ENCODE data around the gene TRAK2.
"Not testable (repeated sequence)": the region's sequence is repeated elsewhere in the genome, so short reads cannot be mapped to it uniquely, and the experiment has no call there.

TRAK2 gene

DNA sequence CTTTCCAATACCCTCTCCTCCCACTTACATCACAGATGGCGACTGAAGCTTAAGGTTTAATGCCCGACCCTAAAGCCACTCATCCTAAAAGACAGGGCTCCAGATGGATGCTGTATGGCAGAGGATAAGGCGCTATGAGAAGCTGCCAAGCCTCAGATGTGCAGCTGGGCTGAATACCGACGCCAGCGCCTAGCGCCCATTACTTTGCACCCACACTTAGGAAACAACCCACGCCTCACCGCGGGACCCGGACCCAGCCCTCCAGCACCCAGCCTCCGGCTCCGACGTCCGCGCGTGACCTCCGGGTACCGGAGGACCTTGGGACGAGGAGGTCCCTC lies 335 bp downstream of the TRAK2 start:
- no peak for DNase-seq

GRCh38 chr2:201448701-201449100 lies 2.6 kb downstream of the TRAK2 start:
- DNase-seq: no peak

DNA sequence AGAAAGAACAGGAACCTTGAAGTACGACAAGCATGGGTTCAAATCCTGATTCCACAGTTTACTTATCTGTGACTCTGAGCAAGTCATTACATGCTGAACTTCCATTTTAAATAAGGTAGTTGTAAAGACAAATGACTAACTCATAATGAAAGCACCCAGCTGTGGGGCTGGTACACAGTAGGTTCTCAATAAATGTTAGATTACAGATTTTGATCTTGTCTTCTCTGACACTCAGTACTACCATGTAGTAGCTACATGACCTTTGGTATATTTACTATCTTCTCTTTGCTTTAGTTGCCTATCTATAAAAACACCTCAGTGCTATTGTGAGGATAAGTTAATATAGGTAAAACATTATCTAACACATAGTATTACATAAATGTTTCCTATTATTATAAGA lies 3.2 kb downstream of the TRAK2 start:
- no peak for DNase-seq

- no peak for DNase-seq
Measured at GRCh38 chr2:201447086-201447485, 4.2 kb downstream of the TRAK2 start.

DNA sequence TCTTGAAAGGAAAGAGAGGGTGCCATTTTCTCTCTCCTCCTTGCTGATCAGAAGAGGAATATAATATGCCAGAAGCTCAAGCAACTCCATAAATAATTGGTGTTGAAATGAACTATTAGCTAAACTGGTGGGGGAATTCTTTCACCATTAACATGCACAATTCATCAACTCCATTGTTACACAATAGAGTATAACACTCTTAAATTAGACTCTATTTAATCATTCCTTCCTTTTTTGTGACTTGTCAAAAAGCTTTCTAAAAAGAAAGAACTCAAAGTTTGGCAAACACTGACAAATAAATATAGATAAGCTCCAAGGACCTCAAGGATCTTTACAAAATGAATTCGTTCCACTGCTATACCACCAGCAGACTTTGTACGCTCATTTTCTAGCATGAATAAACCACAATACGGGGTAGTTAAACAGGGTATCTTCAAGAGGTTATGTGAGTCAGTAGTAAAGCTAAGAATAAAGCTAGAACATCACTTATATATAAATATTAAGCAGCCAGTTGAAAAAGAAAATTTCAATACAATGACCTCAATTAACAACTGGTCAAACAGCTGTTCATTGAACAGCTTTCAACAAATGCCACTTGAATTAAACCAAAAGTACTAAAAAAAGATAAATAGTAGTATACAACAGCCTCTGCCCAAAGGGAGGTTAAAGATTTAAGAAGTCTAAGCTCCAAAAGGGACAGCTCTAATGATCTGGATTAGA lies 6.4 kb downstream of the TRAK2 start:
- no peak for DNase-seq

- no peak for DNase-seq
Measured at GRCh38 chr2:201441409-201441808, 9.8 kb downstream of the TRAK2 start.

DNA sequence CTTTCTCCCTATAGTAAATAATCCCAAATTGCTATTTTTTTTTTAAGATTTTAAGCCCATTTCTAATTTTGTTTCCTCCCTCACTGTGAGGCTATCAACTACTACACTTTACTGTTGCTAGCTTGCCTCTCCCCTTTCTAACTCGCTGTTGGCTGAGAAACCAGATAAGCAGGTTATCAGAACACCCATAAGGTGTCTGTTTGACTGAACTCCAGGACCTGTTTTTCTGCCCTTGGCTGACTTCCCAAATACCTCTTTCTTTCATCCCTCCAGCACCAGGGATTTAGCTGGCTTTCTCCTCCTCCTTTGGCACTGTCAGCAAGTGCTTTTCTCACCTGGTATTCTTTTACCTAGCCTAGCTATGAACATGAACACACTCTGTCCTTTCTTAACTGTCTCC lies 11.1 kb downstream of the TRAK2 start:
- no peak for DNase-seq

- DNase-seq: not testable (repeated sequence)
Measured at GRCh38 chr2:201439336-201439922, 11.8 kb downstream of the TRAK2 start.

- DNase-seq: no peak
Measured at GRCh38 chr2:201436141-201436540, 15.1 kb downstream of the TRAK2 start.

GRCh38 chr2:201433394-201433995 lies 17.8 kb downstream of the TRAK2 start:
- DNase-seq: no peak

GRCh38 chr2:201432621-201433393 lies 18.5 kb downstream of the TRAK2 start:
- no peak for DNase-seq

DNA sequence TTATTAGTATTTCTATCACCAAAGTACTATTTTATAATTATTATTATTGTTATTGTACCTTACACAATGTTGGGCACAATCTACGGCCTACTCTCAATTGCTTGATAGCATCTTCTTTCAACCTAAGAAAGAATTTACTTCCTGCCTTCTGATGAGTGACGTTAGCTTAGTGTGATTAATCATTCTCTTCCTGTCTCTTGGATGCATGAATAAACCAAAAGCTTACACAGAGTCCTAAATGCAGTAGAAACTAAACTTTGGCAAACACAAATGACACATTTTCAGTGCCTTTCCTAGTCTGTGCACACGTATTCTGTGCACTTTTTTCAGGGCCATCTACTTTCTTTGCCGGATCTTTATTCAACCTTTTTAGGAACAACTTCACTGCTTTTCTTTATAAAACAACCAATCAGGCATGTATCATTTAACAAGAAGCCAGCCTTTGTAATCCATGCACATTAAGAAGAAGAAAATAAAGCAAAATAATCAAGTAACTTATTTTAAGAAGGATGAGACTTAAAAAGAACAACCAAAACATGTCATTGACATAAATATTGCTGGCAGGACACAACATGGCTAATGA lies 19.1 kb downstream of the TRAK2 start:
- DNase-seq: no peak

DNA sequence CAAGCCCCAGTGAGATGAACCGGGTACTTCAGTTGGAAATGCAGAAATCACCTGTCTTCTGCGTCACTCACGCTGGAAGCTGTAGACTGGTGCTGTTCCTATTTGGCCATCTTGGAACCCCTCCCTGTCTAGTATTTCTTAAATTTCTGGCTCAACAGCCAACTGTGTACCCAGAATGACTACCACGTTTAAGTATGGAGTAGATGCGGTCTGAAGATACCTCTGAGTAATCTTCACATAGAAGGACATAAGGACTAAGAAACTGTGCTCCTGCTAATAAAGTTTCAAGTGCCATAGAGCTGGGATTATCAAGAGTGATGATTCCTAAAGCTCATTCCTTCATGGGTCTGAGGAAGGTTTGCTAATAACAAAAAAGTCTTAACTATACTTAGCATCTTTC lies 20.4 kb downstream of the TRAK2 start:
- DNase-seq: no peak

DNA sequence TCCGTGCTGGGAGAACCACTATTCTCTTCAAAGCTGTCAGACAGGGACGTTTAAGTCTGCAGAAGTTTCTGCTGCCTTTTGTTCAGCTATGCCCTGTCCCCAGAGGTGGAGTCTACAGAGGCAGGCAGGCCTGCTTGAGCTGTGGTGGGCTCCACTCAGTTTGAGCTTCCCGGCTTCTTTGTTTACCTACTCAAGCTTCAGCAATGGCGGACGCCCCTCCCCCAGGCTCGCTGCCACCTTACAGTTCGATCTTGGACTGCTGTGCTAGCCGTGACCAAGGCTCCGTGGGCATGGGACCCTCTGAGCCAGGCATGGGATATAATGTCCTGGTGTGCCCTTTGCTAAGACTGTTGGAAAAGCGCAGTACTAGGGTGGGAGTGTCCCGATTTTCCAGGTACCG lies 20.9 kb downstream of the TRAK2 start:
- DNase-seq: not testable (repeated sequence)

GRCh38 chr2:201429835-201430234 lies 21.4 kb downstream of the TRAK2 start:
- not testable (repeated sequence) for DNase-seq

GRCh38 chr2:201428366-201428765 lies 22.9 kb downstream of the TRAK2 start:
- not testable (repeated sequence) for DNase-seq

- no peak for DNase-seq
Measured at GRCh38 chr2:201425952-201426351, 25.3 kb downstream of the TRAK2 start.

DNA sequence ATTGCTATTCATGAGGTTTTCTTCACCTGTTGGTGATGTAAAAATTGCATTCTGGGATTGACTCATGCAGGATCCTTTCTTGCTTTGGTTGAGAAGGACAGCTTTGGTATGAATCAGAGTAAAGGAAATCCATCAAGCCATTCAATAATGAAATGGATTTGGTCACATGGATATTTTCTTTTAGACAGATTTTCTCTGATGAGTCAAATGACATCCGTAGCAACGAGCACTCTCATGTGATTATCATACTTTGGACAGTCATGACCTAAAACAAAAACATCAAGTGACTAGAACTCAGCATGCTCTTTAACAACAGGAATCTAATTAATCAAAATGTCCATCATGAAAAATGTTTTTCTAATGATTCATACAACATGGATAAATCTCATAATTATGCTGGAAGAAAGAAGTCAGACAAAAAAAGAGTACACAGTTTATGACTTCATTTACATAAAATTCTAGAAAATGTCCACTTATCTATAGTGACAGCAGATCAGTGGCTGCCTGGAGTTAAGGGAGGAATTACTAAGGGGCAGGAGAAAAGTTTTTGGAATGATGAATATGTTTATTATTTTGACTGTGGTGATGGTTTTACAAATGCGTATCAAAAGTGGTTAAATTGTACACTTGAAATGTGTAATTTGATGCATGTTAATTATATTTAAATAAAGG lies 30.7 kb downstream of the TRAK2 start:
- DNase-seq: no peak

DNA sequence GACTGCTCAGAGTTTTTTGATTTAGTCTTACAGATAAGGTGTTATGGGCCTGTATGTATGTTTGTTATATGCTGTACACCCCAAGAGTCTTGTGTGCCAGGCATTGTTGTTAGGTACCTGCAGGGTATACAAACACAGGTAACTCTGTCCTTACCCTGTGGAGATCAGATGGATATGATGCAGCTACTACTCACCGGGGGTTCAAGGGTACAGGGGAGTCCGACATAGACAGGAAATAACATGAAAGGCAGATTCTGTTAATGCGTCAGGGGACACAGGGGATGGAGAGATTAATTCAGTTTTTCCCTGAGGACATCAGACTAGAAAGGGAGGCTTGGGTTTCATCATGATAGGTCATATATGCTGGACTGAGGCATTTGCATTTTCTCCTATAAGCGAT lies 31.3 kb downstream of the TRAK2 start:
- no peak for DNase-seq

- no peak for DNase-seq
Measured at GRCh38 chr2:201419057-201419635, 32.1 kb downstream of the TRAK2 start.

DNA sequence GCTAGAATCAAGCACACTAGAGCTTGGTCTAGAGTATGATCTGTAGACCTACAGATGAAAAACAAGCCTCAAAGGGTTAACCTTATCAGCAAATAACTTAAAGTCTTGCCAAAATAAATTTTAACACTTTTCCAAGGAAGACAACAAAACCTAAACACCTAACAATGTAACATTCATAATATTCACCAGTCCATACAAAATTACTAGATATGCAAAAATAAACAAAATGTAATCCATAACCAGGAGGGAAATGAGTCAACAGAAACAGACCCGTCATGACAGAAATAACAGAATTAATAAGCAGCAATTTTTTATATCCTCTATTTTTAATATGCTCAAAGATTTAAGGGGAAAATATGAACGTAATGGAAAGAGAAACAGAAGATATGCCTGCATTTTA lies 36.1 kb downstream of the TRAK2 start:
- no peak for DNase-seq

All from stimulated activated CD4-positive, alpha-beta T cell treated with anti-CD3 and anti-CD28 coated beads, Interleukin-12 subunit alpha, Interleukin-12 subunit beta, amount 100 ng/mL, for 4 hours (primary cell).